HG03039 (cell line): ENCODE data around the gene PYY.
"Not testable (repeated sequence)": the region's sequence is repeated elsewhere in the genome, so short reads cannot be mapped to it uniquely, and the experiment has no call there.

Experiments used
- ATAC-seq: cut with Tn5 transposase; IDR thresholded peaks from one replicate; pipeline ENCODE4 v1.9.1; 2021; ENCODE audit warnings: mild to moderate bottlenecking, moderate library complexity; ENCODE audit not compliant: unreplicated experiment

Gene PYY

DNA sequence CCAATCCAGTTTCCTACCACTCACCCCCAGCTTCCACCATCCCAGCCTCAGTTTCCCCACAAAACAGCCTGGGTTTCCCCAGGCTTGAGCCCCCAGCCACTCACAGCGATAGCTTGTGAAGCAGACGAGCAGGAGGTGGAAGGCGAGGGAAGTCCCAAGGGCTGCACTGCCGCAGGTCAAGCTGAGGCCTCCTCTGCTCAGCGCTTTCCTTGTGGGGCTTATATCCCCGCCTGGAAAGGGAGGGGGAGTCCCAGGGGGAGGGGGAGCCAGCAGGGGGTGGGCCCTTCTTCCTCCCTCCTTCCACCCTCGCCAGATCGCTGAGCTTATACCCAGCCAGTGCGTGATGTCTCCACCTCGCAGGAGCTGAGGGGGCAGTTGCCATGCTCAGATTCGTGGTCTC, at the start of gene PYY:
PYY (minus strand) TSS at position 195 of the 400 bp plus-strand sequence. CDS start 457 bp downstream, outside the sequence.
- ATAC-seq, result no peak

DNA sequence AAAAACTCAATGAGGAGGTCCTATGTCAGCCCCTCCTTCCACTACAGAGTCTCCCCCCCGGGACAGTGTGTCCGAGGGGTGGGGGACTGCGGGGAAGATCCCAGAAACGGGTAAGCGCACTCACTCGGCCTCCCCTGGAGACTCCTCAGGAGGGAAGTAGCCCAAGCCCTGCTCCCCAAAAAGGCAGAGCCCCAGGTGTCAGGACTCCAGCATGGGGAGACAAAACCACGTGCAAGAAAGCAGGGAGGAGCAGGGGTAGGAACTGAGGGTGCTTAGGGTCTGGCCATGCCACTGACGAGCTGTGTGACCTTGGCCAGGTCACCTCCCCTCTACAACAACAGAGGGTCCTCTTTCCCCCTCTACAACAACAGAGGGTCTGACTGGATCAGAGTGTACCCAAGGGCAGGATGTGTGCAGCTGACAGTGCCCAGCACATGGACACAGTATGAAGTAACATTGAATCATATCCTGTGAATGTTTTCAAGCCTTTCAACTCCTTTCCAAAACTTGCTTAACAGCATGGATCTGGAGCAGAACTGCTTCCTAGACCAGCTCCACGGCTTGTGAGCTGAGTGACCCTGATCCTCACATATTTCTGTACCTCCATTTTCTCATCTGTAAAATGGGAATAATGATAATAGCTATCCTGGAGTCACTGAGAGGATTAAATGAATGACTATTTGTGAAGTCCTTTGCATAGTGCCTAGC, 48.6 kb upstream of the PYY start:
- no peak for ATAC-seq

DNA sequence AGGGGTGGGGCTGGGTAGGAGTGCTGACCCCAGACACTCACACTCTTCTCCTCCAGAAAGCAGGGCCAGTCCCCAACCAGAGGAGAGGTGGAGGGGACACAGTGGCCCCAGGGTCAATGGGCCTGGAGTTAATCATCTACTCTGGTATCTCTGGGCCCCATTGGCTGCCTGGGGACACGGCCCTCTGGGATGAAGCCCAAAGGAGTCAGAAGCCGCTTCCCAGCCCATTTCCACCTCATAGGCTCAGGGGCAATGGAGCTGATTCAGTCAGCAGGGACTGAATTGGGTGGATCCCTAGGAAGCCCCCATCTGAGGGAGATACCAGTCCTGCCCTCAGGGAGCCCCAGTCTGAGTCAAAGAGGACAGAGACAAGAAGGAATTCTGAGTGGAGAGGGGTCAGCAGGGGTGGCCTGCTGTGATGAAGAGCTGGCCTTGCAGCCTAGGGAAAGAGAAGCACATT, 47.8 kb upstream of the PYY start:
- no peak for ATAC-seq

DNA sequence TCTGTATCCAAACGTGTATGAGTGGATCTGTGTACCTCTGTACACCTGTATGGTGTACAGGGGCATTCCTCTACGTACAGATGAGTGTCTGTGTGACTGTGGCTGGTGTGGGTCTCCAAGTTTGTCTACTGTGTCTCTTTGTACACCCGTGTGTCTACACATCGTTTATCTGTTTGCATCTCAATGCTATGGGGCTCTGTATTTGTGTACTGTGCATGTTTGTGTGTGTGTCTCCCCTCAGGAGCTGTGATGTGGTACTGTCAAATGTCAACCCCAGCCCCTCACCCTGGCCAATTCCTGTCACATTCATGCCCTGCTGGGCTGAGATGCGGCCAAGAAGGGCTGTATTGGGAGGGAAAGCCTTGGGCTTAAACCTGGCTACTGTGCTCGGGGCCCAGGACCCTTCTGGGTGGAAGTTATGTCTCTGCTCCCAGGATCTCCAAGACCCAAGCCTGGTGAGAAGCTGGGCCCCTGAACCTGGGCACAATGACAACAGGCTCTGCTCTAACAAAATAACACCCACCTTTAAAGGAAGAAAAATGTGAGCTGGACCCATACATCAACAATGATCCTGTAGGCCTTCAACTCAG, 47.2 kb upstream of the PYY start:
- ATAC-seq, result no peak

DNA sequence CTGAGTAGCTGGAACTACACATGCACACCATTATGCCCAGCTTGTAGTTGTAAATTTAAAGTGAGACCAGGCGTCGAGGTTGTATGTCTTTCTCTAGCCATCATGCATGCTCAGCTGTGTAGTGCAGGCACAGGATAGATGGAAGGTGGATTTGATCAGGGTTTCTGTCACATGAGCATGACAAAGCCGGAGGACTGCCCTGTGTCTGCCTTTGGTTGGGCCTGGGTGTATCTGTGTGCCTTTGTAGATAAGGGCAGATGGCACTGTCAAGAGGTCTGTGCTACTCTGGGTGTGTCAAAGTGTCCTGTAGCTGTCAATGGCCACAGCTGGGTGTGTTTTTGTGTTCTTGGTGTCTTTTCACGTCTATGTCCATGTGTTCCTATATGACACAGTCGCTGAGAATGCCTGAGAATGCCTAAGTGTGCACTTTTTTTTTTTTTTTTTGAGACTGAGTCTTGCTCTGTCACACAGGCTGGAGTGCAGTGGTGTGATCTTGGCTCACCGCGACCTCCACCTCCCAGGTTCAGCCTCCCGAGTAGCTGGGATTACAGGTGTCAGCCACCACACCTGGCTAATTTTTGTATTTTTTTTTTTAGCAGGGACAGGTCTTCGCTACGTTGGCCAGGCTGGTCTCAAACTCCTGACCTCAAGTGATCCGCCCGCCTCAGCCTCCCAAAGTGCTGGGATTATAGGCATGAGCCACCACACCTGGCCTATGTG, 46.6 kb upstream of the PYY start:
- ATAC-seq, result no peak

DNA sequence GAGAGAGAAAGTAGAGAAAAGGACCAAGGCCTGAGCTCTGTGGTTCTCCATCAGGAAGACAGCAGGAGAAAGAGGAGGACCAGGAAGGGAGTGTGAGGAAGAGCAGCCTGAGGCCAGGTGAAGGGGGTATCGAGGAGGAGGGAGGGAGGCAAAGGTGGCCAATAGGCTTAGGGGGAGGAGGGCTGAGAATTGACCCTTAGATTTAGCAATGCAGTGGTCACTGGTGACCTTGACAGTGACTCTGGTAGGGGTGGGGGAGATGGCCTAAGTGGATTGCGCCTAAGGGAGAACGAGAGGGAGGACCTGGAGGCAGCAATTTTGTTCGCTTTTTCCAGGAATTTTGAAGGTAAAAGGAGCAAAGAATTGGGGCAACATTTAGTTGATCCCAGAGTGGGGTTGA, 45.3 kb upstream of the PYY start:
- no peak for ATAC-seq

DNA sequence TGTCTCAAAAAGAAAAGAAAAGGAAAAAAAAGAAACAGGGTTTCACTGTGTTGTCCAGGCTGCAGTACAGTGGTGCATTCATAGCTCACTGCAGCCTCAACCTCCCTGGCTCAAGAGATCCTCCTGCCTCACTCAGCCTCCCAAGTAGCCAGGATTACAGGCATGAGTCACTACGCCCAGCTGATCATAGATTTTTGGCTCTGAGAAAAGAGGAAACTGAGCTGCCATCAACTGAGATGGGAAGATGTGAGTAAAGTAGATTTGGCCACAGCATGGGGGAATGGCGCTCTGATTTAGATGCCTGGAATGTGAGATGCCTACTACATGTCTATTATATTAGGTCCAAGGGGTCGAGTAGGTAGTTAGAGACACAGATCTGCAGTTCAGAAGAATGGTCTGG, 44.8 kb upstream of the PYY start:
- ATAC-seq, result no peak

DNA sequence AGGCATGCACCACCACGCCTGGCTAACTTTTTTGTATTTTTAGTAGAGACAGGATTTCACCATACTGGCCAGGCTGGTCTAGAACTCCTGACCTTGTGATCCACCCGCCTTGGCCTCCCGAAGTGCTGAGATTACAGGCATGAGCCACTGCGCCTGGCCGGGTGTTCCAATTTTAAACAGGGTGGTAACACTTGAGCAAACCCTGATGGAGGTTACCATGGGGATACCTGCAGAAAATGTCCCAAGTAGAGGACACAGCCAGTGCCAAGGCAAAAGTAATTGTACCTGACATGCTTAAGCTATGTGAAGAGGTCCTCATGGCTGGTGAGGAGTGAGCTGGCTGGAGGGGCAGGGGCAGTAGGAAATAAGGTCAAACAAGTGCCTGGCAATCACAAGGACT, 43.4 kb upstream of the PYY start:
- ATAC-seq, result not testable (repeated sequence)

DNA sequence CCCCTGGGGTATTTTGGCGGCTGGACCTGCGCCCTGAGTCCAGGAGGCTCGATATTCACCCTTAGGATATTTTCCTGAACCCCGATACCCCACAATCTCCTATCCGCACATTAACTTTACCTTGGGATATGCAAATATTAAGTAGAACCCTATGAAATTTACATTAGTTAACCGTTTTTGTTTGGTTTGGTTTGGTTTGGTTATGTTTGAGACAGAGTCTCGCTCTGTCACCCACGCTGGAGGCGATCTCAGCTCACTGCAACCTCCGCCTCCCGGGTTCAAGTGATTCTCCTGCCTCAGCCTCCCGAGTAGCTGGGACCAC, 41.4 kb upstream of the PYY start:
- ATAC-seq, result no peak

DNA sequence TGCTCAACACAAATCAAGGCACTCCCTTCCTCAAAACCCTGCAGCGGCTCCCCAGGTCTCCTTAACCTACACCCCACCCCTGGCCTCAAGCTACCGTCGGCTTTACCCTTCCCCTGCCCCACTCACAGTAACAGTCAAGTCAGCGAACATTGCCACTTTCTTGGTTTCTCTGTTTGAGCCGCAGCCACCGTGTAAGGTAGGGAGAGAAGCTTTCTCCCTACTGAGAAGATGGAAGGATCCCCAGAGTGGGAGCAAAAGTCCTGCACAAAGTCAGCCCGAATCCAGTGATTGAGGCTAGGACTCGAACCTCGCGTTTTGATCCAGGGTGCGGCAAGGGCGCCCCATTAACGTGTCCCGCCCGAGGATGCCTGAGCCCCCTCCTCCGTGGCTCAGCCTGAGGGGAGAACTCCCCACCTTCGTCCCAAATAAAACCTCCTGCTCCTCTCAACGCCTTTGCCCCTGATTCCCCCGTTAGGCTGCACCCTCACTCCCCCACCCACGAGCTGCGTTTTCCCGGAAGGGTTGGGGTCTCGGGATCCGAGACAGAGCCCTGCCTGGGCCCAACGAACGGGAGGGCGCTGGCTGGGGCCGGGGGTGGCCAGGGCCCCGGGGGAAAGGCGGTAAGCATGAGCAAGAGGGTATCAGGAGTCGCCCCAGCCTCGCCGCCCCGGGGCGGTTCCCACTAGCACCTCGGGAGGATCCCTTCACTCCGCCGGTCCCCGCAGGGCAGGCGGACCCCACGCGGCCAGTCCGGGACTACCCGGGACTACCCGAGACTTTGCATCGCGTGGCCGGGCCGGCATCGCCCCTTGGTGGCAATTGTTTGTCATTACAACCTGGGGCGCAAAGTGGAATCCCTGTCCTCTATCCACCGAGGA, 40.8 kb upstream of the PYY start:
- ATAC-seq, result no peak

DNA sequence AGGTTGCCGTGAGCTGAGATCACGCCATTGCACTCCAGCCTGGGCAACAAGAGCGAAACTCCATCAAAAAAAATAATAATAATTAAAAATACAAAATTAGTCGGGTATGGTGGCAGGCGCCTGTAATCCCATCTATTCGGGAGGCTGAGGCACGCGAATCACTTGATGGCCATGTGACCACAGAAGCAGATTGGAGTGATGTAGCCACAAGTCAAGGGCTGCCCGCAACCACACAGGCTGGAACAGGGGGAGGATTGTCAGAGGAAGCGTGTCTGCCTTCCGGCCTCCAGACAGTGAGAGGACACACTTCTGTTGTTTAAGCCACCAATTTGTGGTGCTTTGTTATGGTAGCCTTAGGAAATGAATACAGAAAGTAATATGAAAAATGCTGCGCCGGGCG, 38.9 kb upstream of the PYY start:
- no peak for ATAC-seq

DNA sequence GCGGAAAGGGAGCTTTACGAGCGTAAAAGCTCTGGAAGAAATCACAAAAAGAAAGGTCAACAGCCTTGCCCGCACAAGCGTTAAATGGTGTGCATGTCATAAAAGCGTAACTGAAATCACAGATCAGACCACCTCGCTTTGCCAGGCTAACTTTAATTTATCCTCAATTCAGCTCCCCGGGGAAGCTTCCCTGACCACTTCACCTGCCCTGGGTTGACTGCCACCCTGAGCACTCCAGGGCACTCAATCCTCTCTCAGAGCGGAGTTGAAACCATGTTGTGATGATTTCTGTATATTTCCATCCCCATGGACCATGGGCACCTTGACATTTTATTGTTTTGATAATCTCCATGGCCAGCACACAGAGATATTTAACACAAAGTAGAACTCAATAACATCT, 34.6 kb upstream of the PYY start:
- ATAC-seq, result no peak

DNA sequence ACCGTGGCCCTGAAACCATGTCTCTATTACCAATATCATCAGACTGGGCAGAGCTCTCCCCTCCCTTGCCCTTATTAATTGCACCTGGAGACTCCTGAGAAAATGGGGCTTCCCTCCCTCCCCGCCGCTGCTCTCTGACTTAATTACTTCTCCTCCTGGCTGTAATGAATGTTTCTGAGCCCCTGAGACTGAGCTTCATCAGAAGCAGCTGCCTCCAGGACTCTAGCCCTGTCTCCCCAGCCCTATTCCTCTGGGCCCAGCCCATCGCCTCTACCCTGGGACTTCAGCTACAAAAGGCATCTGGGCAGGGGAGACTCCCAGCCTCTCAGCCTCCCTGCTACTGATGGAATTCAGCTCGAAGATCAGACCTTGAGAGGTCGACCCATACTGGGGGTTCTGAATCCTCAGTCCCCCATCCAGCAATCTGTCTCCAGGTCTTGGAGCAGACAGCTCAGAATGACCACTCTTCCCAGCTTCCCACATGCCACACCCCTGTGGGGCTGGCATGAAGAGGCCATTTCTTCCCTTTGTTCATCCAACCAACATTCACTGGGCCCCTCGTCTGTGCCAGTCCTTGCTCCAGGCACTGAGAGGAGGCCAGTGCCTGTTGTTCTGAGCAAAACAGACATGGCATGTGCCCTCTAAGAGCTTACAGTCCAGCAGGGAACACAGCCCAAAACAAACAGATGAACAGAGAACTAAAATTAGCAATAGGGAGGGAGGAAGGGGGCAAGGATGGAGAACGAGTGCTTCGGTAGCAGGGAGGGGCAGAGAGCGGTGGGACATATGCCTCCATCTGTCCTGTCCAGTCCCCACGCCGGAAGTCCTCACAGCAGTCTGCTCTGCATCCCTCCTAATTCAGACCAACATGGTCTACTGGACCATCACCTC, 33.6 kb upstream of the PYY start:
- ATAC-seq, result no peak

DNA sequence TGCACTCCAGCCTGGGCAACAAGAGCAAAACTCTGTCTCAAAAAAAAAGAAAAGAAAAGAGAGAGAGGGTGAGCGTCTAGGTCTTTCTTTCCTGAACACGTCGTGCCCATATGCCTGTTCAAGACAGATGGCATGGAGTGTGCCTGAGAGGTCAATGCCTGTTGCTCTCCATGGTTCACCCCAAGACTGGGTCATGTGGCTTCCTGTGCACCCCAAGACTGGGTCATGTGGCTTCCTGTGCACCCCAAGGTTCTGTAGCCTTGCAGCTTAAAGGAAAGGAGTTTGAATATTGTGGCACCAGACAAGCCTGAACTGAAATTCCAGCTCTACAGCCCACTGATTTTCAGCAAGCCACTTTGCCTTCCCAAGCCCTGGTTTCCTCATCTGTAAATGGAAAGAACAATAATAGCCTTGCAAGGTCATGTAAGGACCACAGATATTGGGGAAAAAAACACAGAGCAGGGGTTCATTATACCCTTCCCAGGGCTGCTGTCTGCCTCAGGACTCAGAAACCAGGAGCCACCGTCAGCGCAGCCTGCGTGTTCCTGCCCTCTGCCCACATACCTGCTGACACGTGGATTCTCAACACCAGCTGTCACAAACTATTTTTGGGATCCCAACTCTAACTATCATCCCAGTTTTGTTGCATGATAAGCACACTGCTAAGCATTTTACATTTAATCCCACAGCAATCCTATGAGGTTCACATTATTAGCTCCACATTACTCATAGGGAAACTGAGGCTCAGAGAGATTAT, 32.7 kb upstream of the PYY start:
- ATAC-seq, result no peak

DNA sequence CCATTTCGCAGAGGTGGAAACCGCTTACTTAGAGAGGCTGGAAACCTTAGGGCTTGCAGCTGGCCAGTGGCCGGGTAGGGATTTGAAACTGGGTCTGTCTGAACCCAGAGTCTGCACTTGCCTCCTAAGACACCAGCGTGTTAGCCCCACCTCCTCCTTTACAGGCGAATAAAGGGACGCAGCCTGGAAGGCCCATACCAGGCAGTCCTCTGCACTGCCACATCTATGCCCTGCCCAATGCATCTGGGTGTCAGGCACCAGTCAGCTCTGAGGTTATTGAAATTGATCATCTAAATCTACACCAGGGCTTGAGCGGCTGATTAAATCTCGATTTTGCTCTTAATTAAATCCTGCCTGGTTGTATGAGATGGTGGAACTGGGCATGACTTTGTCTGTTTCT, 30.8 kb upstream of the PYY start:
- ATAC-seq, result no peak

DNA sequence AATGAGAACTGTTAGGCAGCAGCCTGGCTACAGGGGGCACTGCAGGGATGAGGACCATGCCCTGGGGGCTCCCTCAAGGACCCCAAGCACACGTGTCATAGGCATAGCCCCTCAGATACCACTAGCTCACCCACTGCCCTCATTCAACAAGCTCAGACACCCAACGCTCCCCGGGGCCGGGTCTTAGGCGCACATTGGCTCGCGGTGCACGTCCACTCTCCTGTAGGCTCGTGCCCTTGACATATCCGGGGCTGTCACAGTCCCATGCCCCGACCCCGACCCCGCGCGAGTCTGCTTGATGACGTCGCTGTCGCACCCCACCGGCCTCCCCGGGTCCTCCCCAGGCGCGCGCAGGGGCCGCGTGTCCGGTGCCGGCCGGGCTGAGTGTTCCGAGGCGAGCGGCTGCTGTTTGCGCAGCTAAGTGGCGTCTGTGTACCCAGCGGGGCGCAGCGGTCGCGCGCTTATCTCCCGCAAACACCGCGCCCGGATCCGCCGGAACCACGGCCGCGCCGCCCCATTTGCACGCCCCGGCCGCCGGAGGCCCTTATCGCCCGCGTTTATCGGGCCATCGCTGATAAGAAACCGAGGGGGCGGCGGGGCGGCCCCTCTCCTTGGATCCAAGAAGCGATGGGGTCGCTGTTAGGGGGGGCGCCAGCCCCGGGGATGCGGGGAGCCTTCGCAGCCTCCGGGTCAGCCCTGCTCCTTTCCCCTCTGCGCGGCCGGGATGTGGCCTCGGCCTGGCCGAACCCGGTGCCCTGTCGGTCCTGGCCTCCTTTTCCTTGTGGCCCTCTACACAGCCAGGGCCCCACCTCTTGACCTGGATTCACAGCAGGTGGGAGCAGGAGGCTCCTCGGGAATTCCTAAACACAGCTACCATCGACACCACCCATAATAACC, 30.0 kb upstream of the PYY start:
- ATAC-seq, result no peak

DNA sequence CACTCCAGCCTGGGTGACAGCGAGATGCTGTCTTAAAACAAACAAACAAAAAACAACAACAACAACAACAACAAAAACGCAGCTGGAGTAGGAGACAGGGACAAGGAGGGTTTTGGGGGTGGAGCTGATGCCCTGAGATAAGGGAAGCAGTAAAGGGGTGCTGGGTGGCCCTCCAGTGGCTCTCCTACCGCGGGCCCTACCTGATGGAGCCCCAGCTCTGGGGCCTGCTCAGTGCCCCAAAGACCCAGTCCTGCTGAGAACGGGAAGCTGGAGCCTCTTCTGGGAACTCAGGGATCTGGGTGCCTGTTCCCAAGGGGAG, 29.4 kb upstream of the PYY start:
- ATAC-seq, result no peak

DNA sequence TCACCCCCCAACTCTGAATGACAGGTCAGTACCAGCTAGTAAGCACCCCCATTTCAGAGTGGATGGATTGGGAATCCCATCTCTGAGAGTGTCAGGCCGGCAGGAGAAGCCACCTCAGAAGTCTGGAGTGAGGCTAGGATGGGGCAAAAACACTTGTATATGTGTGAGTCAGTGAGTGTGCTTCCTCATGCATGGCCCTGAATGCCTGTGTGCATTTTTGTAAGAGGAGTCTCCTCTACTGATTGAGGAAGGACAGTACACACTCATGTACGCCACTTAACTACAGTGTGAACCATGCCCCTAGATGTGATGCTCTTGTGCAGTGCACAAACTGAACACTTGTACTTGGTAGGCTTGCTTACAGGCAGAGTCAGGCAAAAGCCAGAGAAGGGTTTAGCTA, 28.4 kb upstream of the PYY start:
- no peak for ATAC-seq

DNA sequence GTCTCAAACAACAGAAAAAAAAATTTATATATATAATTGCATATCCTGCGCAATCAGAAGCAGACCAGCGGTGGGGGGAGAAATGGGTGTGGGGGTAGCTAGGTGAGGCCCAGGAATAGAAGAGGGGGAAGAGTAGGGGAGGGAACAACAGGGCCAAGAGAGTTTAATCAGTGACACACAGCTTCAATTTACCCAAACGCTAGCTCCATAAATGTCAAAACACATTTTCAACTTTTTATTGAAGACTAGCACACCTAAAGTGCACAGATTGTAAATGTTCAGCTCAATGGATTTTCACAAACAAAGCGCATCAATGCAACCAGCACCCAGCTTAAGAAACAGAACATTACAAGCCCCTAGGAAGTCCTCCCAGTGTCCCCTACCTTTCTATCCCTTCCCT, 25.9 kb upstream of the PYY start:
- no peak for ATAC-seq
